Caco-2 (cell line): ENCODE data around the gene PCDHGA10. TPM values are rescaled to one million over a fixed set of nuclear protein-coding genes. Genes with fewer than 3 reads are reported as not detected.

Experiments
- BruUV-seq: library from RNA; stranded (reverse); fragments of 400-500 nt; replicated peaks from 2 replicates; lab custom pipeline; 2021; lab: Mats Ljungman, UMichigan
- CTCF ChIA-PET: fragments of 300-600 bp; sonication (Branson Sonifier 250); formaldehyde crosslinking; loops from one replicate; lab custom pipeline; 2022; ENCODE audit warnings: antibody characterized with exemption; lab: Charles Lee
- POLR2A ChIA-PET: fragments of 300-600 bp; sonication (Branson Sonifier 250); formaldehyde crosslinking; loops from one replicate; lab custom pipeline; 2022; ENCODE audit warnings: antibody characterized with exemption; lab: Charles Lee
- DNase-seq, 2 experiments: peaks; one replicate each; pipeline versions ENCODE4 v3.0.0 to v3.0.0-alpha.2; 2020 to 2022
- H3K27me3 ChIP-seq: replicated peaks from 2 replicates; pipeline ENCODE4 v1.6.0; 2011; ENCODE audit warnings: low read length; ENCODE audit not compliant: control insufficient read depth, insufficient read depth
- H3K36me3 ChIP-seq: 2 replicates; pipeline ENCODE4 v1.5.1; 2011; ENCODE audit warnings: low read length; ENCODE audit not compliant: control insufficient read depth, insufficient read depth
- H3K4me1 ChIP-seq: fragments of 250-450 bp; sonication (Bioruptor Pico); 2 replicates; pipeline ENCODE4 v1.5.1; 2020; ENCODE audit warnings: mild to moderate bottlenecking
- H3K4me3 ChIP-seq: 2 replicates; pipeline ENCODE4 v1.5.1; 2011; ENCODE audit warnings: low read depth, mild to moderate bottlenecking, control low read depth, low read length
- H3K9me3 ChIP-seq: fragments of 250-450 bp; sonication (Bioruptor Pico); 2 replicates; pipeline ENCODE4 v1.5.1; 2020; ENCODE audit warnings: mild to moderate bottlenecking, moderate library complexity
- H3K27ac Mint-ChIP-seq: one replicate; pipeline ENCODE4 v1.8.0; 2022; ENCODE audit warnings: mixed read lengths; ENCODE audit not compliant: unreplicated experiment
- H3K27me3 Mint-ChIP-seq: one replicate; pipeline ENCODE4 v1.8.0; 2022; ENCODE audit warnings: mixed read lengths; ENCODE audit not compliant: insufficient read depth, unreplicated experiment
- H3K36me3 Mint-ChIP-seq: one replicate; pipeline ENCODE4 v1.8.0; 2022; ENCODE audit warnings: mild to moderate bottlenecking, mixed read lengths; ENCODE audit not compliant: insufficient read depth, unreplicated experiment
- H3K4me1 Mint-ChIP-seq: one replicate; pipeline ENCODE4 v1.8.0; 2022; ENCODE audit warnings: low read depth, mixed read lengths; ENCODE audit not compliant: unreplicated experiment
- H3K4me3 Mint-ChIP-seq: one replicate; pipeline ENCODE4 v1.8.0; 2022; ENCODE audit warnings: mild to moderate bottlenecking, moderate library complexity, mixed read lengths; ENCODE audit not compliant: unreplicated experiment
- H3K9me3 Mint-ChIP-seq: one replicate; pipeline ENCODE4 v1.8.0; 2022; ENCODE audit warnings: mixed read lengths; ENCODE audit not compliant: unreplicated experiment
- intact Hi-C: fragments of 100-400 bp; cut with micrococcal nuclease; formaldehyde crosslinking; loops from one replicate; pipeline ENCODE4 v1.10.0; 2022; ENCODE audit not compliant: unreplicated experiment
- total RNA-seq: library from RNA; stranded (reverse); gene quantifications from 2 replicates; pipeline ENCODE4 v1.2.3, GENCODE V29; 2022
- TF ChIP-seq, protein P1 (sequence below), 2 experiments: fragments of 200-600 bp in 1 of 2; IDR thresholded peaks; 1 replicate in 1 of 2; 2 replicates in 1 of 2; pipeline versions ENCODE4 v1.5.1 to v1.8.0; 2011 to 2022; ENCODE audit warnings: antibody characterized with exemption in 1 of 2, control low read depth in 1 of 2, inconsistent platforms in 1 of 2, low read depth in 1 of 2, low read length in 1 of 2, mild to moderate bottlenecking in 1 of 2, moderate library complexity in 1 of 2; ENCODE audit not compliant: insufficient read depth in 1 of 2, severe bottlenecking in 1 of 2, unreplicated experiment in 1 of 2

Gene PCDHGA10
- total RNA-seq, 1 experiment from 2014 or later: 2.9 TPM

DNA sequence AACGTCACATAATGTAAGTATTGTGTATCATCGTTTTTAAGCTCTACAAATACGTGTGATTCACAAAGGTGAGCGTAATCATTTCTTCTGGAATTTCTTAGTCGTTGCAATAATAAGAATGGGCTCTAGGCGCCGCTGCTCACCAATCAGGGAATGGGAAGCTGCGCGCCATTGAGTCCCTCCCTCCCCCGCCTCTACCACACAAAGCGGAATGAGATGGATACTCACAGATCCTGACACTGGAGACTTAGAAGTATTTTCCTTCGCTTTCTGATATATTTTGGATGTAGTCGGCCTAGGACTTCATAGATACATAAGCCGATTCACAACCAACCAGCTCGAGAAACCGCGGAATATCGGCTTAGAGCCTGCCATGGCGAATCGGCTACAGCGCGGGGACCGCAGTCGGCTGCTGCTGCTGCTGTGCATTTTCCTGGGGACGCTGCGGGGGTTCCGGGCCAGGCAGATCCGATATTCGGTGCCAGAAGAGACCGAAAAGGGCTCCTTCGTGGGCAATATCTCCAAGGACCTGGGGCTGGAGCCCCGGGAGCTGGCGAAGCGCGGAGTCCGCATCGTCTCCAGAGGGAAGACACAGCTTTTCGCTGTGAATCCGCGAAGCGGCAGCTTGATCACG is 8.2 kb downstream of the PCDHGA10 start, which contains the start of gene PCDHGA11:
TSS of gene PCDHGA11 (plus strand) at position 197 of the 634 bp plus-strand sequence. CDS start at position 374, 177 bp downstream.
- intact Hi-C loops: no loop called here
- Mint-ChIP-seq H3K4me1 (no peaks in the 10 kb centered on the region), H3K4me3 (no peak within 1 kb of the TSS), H3K36me3 (peaks cover 27% of the 10 kb centered on the region), H3K27ac (no peak within 1 kb of the TSS), H3K9me3 (peaks cover 14% of the 10 kb centered on the region), H3K27me3 (no peaks in the 10 kb centered on the region)
- Histone ChIP-seq H3K27me3 (no peaks in the 10 kb centered on the region), H3K4me3 (no peak within 1 kb of the TSS), H3K9me3 (peaks cover 16% of the 10 kb centered on the region; the same call in 1 of the 2 replicates), H3K4me1 (no peaks in the 10 kb centered on the region), H3K36me3 (no peaks in the 10 kb centered on the region)
- DNase-seq: no peak
- TF ChIP-seq, protein P1, sequence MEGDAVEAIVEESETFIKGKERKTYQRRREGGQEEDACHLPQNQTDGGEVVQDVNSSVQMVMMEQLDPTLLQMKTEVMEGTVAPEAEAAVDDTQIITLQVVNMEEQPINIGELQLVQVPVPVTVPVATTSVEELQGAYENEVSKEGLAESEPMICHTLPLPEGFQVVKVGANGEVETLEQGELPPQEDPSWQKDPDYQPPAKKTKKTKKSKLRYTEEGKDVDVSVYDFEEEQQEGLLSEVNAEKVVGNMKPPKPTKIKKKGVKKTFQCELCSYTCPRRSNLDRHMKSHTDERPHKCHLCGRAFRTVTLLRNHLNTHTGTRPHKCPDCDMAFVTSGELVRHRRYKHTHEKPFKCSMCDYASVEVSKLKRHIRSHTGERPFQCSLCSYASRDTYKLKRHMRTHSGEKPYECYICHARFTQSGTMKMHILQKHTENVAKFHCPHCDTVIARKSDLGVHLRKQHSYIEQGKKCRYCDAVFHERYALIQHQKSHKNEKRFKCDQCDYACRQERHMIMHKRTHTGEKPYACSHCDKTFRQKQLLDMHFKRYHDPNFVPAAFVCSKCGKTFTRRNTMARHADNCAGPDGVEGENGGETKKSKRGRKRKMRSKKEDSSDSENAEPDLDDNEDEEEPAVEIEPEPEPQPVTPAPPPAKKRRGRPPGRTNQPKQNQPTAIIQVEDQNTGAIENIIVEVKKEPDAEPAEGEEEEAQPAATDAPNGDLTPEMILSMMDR (IDR thresholded peaks at IDR 0.05; ENCODE audit: insufficient read depth in 1 of 2, low read depth in 1 of 2, low read length in 1 of 2, severe bottlenecking in 1 of 2, unreplicated experiment in 1 of 2): no peak
- ChIA-PET CTCF (no interaction called here), POLR2A (interaction anchor here (0.6 kb wide), 1 partner anchor 101 kb away, joined by 4 read pairs; no protein-coding TSS in a partner anchor)
- BruUV-seq: no TSS peak

DNA sequence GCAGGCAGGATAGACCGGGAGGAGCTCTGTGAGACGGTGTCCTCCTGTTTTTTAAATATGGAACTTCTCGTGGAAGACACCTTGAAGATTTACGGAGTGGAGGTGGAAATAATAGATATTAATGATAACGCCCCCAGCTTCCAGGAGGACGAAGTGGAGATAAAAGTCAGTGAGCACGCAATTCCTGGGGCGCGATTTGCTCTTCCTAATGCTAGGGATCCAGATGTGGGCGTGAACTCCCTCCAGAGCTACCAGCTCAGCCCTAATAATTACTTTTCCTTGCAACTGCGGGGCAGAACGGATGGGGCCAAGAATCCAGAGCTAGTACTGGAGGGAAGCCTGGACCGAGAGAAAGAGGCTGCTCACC is 8.7 kb downstream of the PCDHGA10 start:
- intact Hi-C loops: no loop called here
- Histone ChIP-seq H3K4me1 (no peaks in the 10 kb centered on the region), H3K9me3 (peaks cover 14% of the 10 kb centered on the region; the same call in 1 of the 2 replicates), H3K27me3 (no peaks in the 10 kb centered on the region), H3K4me3 (no peak overlapping the region), H3K36me3 (no peaks in the 10 kb centered on the region)
- BruUV-seq: no TSS peak
- Mint-ChIP-seq H3K9me3 (peaks cover 14% of the 10 kb centered on the region), H3K36me3 (peaks cover 27% of the 10 kb centered on the region), H3K4me3 (no peak overlapping the region), H3K27me3 (no peaks in the 10 kb centered on the region), H3K4me1 (no peaks in the 10 kb centered on the region), H3K27ac (no peak overlapping the region)
- CTCF ChIA-PET: no interaction called here
- no peak for DNase-seq
- POLR2A ChIA-PET: interaction anchor here (0.6 kb wide), 1 partner anchor 101 kb away, joined by 4 read pairs; no protein-coding TSS in a partner anchor
- TF ChIP-seq, protein P1 (IDR thresholded peaks at IDR 0.05; ENCODE audit: insufficient read depth in 1 of 2, low read depth in 1 of 2, low read length in 1 of 2, severe bottlenecking in 1 of 2, unreplicated experiment in 1 of 2): no peak

GRCh38 chr5:141422742-141423291 is 10.0 kb downstream of the PCDHGA10 start:
- BruUV-seq: no TSS peak
- intact Hi-C loops: no loop called here
- CTCF ChIA-PET: no interaction called here
- Histone ChIP-seq H3K4me1 (no peaks in the 10 kb centered on the region), H3K27me3 (no peaks in the 10 kb centered on the region), H3K9me3 (peaks cover 9% of the 10 kb centered on the region; the same call in 1 of the 2 replicates), H3K36me3 (no peaks in the 10 kb centered on the region), H3K4me3 (no peak overlapping the region)
- H3K4me3 Mint-ChIP-seq: no peak overlapping the region
- POLR2A ChIA-PET: no interaction called here
- TF ChIP-seq, protein P1 (IDR thresholded peaks at IDR 0.05; ENCODE audit: insufficient read depth in 1 of 2, low read depth in 1 of 2, low read length in 1 of 2, severe bottlenecking in 1 of 2, unreplicated experiment in 1 of 2): no peak
- peaks cover 13% of the 10 kb centered on the region for H3K9me3 Mint-ChIP-seq
- no peaks in the 10 kb centered on the region for H3K27me3 Mint-ChIP-seq
- no peak for DNase-seq
- H3K4me1 Mint-ChIP-seq: no peaks in the 10 kb centered on the region
- H3K27ac Mint-ChIP-seq: no peak overlapping the region
- H3K36me3 Mint-ChIP-seq: peaks cover 24% of the 10 kb centered on the region
